ENCODE data around the gene SOX5. TPM values are rescaled to one million over a fixed set of nuclear protein-coding genes. Genes with fewer than 3 reads are reported as not detected.

The SOX5 gene
- total and polyA plus RNA-seq, 5 donors, result 1.9 to 14.3 (median 10.0) TPM

DNA sequence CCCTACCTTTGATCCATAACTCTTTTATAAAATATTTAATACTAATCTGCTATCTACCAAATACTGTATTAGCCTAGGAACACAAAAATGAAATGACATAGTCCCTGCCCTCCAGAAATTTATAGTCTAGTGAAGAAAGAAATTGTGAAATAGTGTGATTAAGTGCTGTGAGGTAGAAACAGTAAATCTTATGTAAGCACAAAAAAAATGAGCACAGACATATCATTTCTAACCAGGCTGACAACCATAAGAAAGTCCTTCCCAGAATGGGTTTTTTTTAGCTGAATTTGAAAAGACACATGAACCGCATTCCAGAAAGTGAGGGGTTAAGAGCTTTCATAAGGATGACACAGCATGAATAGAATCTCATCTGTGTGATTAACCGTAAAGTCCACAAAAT, 145.9 kb downstream of the SOX5 start:
- DNase-seq (no peak), ATAC-seq (no peak)
- Histone ChIP-seq H3K4me3 (ENCODE audit: low read length) (no peak overlapping the region), H3K9me3 (ENCODE audit: control insufficient read depth, low read length) (no peaks in the 10 kb centered on the region), H3K4me1 (ENCODE audit: control insufficient read depth, insufficient read depth, low read length) (no peaks in the 10 kb centered on the region), H3K27me3 (ENCODE audit: control insufficient read depth, insufficient read depth) (no peaks in the 10 kb centered on the region), H3K27ac (ENCODE audit: low read length) (no peak overlapping the region)
- WGBS, result 85% methylated on average over 2 of the region's 2 CpGs
- intact Hi-C loops (cut with DNase I), result no loop called here

DNA sequence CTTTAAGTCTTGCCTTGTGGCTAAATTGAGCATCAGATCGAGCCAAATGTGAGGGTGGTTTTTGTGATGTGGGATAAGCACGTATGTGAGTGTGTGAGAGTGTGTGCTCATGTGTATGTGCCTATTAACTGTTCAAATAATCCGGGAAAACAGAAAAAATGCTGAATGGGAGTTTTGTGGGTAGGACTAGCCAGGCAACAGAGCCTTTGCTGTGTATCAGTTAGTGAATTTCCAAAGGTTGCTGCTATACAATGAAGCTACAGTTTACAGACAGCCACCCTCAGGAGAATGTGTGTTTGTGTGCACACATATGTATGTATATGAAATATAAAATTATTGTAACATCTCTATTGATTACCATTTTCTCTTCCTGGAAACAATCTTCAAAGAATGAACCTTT, 154.0 kb downstream of the SOX5 start:
- H3K4me1 ChIP-seq (ENCODE audit: control insufficient read depth, insufficient read depth, low read length), result no peaks in the 10 kb centered on the region
- ATAC-seq (no peak), DNase-seq (no peak)
- no peak overlapping the region for H3K27ac ChIP-seq (ENCODE audit: low read length)
- H3K27me3 ChIP-seq (ENCODE audit: control insufficient read depth, insufficient read depth), result no peaks in the 10 kb centered on the region
- 70% methylated on average over 3 of the region's 3 CpGs for WGBS
- intact Hi-C loops (cut with DNase I), result no loop called here
- H3K4me3 ChIP-seq (ENCODE audit: low read length), result no peak overlapping the region
- no peaks in the 10 kb centered on the region for H3K9me3 ChIP-seq (ENCODE audit: control insufficient read depth, low read length)

DNA sequence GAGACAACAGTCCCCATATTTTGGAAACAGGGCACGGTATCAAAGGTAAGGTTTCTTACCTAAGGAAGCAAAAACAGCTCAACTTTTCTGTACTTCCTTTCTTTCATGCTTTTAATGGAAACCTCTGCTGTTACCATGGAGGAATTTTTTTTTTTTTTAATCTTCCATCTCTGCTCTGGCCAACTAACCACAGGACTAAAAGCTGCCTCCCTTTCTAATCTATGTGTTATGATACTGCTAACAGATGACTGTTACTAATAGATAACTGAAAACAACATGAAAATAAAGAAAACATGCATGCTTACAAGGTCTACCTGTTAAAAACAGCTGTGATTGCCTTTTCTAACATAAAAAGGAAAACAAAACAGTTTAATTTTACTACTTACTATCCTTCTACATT, 168.4 kb downstream of the SOX5 start:
- H3K4me1 ChIP-seq (ENCODE audit: control insufficient read depth, insufficient read depth, low read length), result no peaks in the 10 kb centered on the region
- WGBS, result 73% methylated on average over 1 of the region's 1 CpG
- ATAC-seq, result no peak
- no peak overlapping the region for H3K27ac ChIP-seq (ENCODE audit: low read length)
- no peak overlapping the region for H3K4me3 ChIP-seq (ENCODE audit: low read length)
- H3K9me3 ChIP-seq (ENCODE audit: control insufficient read depth, low read length), result no peaks in the 10 kb centered on the region
- no peaks in the 10 kb centered on the region for H3K27me3 ChIP-seq (ENCODE audit: control insufficient read depth, insufficient read depth)
- no peak for DNase-seq
- intact Hi-C loops (cut with DNase I), result no loop called here

DNA sequence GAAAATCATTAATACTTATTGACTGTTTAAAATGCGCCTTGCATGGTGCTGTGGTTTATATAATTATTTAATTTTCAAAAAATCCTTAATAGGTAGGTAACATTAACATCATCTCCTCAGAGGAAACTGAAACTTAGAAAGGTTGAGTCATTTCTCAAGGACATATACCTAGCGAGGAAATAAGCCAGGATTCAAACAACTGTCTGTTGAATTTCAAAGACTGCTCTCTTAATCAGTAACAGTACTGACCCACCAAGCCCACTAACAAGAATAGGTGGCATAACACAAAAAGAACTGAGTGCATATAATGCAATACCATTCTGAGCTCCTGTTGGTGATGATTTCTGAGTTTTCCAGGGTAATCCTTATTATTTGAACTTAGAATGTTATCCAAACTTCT, 174.3 kb downstream of the SOX5 start:
- H3K9me3 ChIP-seq (ENCODE audit: control insufficient read depth, low read length), result no peaks in the 10 kb centered on the region
- no peak overlapping the region for H3K4me3 ChIP-seq (ENCODE audit: low read length)
- H3K27ac ChIP-seq (ENCODE audit: low read length), result no peak overlapping the region
- DNase-seq (no peak), ATAC-seq (no peak)
- 90% methylated on average over 2 of the region's 2 CpGs for WGBS
- intact Hi-C loops (cut with DNase I), result no loop called here
- no peaks in the 10 kb centered on the region for H3K4me1 ChIP-seq (ENCODE audit: control insufficient read depth, insufficient read depth, low read length)
- H3K27me3 ChIP-seq (ENCODE audit: control insufficient read depth, insufficient read depth), result no peaks in the 10 kb centered on the region

DNA sequence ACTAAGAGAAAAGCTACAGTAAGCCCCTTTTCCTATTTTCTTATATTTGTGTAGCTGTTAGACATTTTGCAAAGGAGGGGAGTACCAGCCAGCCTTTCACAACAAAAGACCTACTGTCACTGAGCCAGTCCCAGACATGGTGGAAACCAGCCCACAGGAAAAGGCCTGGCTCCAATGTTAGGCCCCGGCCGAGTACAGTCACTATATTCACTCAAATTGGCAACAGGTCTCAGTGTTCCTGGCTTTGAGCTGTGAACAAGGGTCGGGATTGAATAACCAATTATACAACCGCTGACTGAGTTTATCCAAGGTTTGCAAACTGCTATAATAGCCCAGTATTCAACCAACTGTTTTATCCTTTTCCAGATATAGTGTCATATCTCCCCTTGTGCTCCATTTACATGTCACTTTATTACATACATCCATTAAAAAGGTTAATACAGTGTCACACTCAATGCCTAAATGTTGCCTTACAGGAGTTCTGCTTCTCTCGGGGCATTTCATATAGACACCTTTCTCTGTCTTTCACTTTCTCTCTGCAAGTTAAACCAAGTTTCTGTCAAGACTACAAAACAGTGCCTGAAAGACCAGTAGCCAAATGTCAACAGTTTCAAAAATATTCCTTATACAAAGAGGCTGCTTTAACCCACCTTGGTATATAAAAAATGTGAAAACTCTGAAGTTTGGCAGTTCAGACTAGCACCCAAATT, 178.1 kb downstream of the SOX5 start:
- H3K27ac ChIP-seq (ENCODE audit: low read length), result no peak overlapping the region
- ATAC-seq, result peak; percentile 99
- no peaks in the 10 kb centered on the region for H3K27me3 ChIP-seq (ENCODE audit: control insufficient read depth, insufficient read depth)
- H3K9me3 ChIP-seq (ENCODE audit: control insufficient read depth, low read length), result no peaks in the 10 kb centered on the region
- intact Hi-C loops (cut with DNase I), result no loop called here
- 45% methylated on average over 5 of the region's 5 CpGs for WGBS
- peak; percentile 75 to 88 (median 80) for DNase-seq
- no peak overlapping the region for H3K4me3 ChIP-seq (ENCODE audit: low read length)
- no peaks in the 10 kb centered on the region for H3K4me1 ChIP-seq (ENCODE audit: control insufficient read depth, insufficient read depth, low read length)

DNA sequence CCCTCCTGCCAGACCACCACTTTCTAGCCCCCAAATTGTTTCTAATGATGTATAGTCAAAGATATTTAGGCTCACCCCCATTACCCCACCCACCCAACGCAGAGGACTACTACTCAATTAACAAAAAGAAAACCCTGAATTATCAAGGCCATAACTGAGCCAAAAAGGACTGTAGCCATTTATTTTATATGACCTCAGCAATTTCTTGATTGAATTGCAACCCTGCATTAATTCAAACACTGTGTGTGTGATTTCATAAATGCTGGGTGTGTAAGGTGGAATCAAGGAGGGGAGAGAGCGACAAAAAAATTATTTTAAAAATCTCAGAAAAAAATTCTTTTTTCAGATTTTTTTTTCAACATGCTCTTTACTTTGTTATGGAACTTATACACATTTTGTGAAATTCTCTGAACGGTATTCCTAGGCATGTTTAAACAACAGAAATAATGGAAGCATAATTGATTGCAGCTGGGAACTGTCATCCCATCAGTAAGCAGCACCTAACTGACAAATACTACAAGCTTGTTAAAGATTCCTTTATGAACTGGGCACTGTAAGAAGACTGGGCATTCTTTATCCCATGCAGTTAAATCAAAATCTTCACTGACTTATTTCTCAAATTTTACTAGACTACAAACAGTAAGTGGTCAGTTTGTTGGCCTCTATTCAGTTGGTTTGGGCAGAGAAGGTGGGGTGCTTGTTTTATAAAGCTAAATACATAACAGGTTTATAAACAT, 179.1 kb downstream of the SOX5 start:
- Histone ChIP-seq H3K4me1 (ENCODE audit: control insufficient read depth, insufficient read depth, low read length) (no peaks in the 10 kb centered on the region), H3K9me3 (ENCODE audit: control insufficient read depth, low read length) (no peaks in the 10 kb centered on the region), H3K27me3 (ENCODE audit: control insufficient read depth, insufficient read depth) (no peaks in the 10 kb centered on the region), H3K27ac (ENCODE audit: low read length) (no peak overlapping the region), H3K4me3 (ENCODE audit: low read length) (no peak overlapping the region)
- WGBS, result 76% methylated on average over 3 of the region's 3 CpGs
- no peak for ATAC-seq
- DNase-seq, result no peak
- intact Hi-C loops (cut with DNase I), result no loop called here

DNA sequence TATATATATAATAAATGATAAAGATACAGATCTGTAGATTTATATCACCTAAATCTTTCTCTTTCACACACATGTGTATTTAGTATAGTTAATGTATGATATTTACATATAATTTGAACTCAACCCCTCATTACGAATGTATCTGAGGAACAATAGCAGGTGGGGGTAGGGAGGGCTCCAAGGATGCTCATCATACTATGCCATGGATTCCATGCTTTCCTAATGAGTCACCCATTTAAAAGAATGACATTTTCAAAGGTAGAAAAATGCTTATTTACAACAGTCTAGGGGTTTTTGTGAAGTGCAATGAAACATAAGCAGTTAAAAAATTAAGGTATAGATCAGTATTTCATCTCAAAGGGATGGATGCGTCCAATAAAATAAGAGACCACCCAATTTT, 181.6 kb downstream of the SOX5 start:
- ATAC-seq, result no peak
- Histone ChIP-seq H3K4me1 (ENCODE audit: control insufficient read depth, insufficient read depth, low read length) (no peaks in the 10 kb centered on the region), H3K9me3 (ENCODE audit: control insufficient read depth, low read length) (no peaks in the 10 kb centered on the region), H3K27ac (ENCODE audit: low read length) (no peak overlapping the region), H3K4me3 (ENCODE audit: low read length) (no peak overlapping the region), H3K27me3 (ENCODE audit: control insufficient read depth, insufficient read depth) (no peaks in the 10 kb centered on the region)
- WGBS, result 88% methylated on average over 2 of the region's 2 CpGs
- no peak for DNase-seq
- intact Hi-C loops (cut with DNase I), result no loop called here

DNA sequence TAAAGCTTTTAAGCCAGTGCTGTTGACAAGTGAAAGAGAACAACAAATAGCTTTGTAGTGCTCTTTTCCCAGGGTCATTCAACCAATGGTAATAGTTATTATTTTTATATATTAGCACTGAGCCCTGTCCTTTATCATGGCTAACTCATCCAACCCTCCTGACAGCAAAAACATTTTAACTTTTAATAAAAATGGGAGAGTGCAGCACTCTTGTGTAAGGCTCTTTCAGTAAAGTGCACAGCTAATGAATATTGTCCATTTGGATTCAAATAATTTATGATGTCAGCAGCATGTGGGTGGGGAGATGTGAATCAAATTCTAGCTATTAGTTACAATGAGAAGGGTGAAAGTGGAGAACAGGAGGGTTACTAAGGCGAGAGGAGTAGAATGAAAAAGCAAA, 185.7 kb downstream of the SOX5 start:
- 89% methylated on average over 1 of the region's 1 CpG for WGBS
- no peak for ATAC-seq

DNA sequence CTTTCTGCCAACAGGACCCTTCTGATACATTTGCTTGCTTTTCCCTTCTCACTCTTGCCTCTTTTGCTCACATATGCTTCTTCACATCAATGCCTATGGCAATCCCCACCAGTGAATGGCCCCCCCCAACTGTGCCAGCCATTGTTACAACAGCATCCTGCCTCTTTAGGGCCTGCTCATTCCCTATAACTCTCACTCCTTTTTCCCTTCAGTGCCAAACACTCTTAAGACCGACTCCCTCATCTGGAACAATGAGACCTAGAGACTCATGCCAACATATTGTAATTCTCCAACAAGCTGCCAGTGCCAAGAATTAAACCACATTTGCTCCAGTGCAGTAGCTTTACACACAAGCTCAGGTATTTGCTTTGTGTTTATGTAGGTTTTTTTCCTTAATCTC, 189.0 kb downstream of the SOX5 start:
- H3K4me1 ChIP-seq (ENCODE audit: control insufficient read depth, insufficient read depth, low read length), result peaks cover 2% of the 10 kb centered on the region
- intact Hi-C loops (cut with DNase I), result no loop called here
- WGBS, result 21% methylated on average over 1 of the region's 1 CpG
- ATAC-seq (peak in 1 of 2 donors; percentile 38), DNase-seq (no peak)
- H3K27me3 ChIP-seq (ENCODE audit: control insufficient read depth, insufficient read depth), result no peaks in the 10 kb centered on the region
- H3K4me3 ChIP-seq (ENCODE audit: low read length), result no peak overlapping the region
- no peak overlapping the region for H3K27ac ChIP-seq (ENCODE audit: low read length)
- no peaks in the 10 kb centered on the region for H3K9me3 ChIP-seq (ENCODE audit: control insufficient read depth, low read length)

More for the DNA sequence above, 185.7 kb downstream of the SOX5 start:
- intact Hi-C loops (cut with DNase I), result no loop called here
- no peaks in the 10 kb centered on the region for H3K27me3 ChIP-seq (ENCODE audit: control insufficient read depth, insufficient read depth)
- H3K4me3 ChIP-seq (ENCODE audit: low read length), result no peak overlapping the region
- no peaks in the 10 kb centered on the region for H3K9me3 ChIP-seq (ENCODE audit: control insufficient read depth, low read length)
- H3K4me1 ChIP-seq (ENCODE audit: control insufficient read depth, insufficient read depth, low read length), result no peaks in the 10 kb centered on the region
- H3K27ac ChIP-seq (ENCODE audit: low read length), result no peak overlapping the region
- no peak for DNase-seq

DNA sequence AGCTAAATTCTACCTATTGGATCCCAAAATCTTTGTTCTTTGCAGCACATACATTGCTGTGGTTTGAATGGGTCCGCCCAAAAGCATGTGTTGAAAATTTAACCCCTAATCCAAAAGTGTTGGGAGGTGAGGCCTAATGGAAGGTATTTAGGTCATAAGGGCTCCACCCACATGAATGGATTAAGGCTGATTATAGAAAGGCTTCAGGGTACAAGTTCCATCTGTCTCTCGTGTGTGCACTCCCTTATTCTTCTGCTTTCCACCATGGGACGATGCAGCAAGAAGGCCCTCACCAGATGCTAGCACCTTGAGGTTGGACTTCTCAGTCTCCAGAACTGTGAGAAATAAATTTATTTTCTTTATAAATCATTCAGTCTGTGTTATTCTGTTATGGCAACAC, 190.9 kb downstream of the SOX5 start:
- 87% methylated on average over 3 of the region's 3 CpGs for WGBS
- Histone ChIP-seq H3K9me3 (ENCODE audit: control insufficient read depth, low read length) (no peaks in the 10 kb centered on the region), H3K4me1 (ENCODE audit: control insufficient read depth, insufficient read depth, low read length) (peaks cover 2% of the 10 kb centered on the region), H3K27me3 (ENCODE audit: control insufficient read depth, insufficient read depth) (no peaks in the 10 kb centered on the region), H3K4me3 (ENCODE audit: low read length) (no peak overlapping the region), H3K27ac (ENCODE audit: low read length) (no peak overlapping the region)
- DNase-seq, result no peak
- intact Hi-C loops (cut with DNase I), result no loop called here
- ATAC-seq, result no peak

DNA sequence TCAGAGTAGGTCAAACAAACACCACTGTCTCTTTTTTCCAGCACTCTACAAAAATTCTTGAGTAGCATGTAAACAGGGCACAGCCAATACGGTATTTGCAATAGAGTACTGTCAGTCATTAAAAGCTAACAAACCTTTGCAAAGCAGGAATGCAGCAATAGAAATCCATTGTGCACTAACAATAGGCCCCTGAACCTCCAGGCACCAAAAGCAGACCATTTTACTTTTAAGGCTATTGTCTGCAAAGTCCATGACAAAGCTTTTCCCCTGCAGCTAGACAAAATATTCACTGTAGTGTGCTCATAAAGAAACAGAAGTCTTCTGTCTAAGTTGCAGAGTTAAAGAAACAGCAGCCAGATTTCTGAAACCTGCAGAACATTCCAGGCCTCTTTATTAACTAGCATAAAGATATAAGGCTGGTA, 191.9 kb downstream of the SOX5 start:
- no peaks in the 10 kb centered on the region for H3K9me3 ChIP-seq (ENCODE audit: control insufficient read depth, low read length)
- WGBS, result 27% methylated on average over 1 of the region's 1 CpG
- intact Hi-C loops (cut with DNase I), result no loop called here
- DNase-seq, result no peak
- no peak for ATAC-seq
- peaks cover 2% of the 10 kb centered on the region for H3K4me1 ChIP-seq (ENCODE audit: control insufficient read depth, insufficient read depth, low read length)
- no peak overlapping the region for H3K4me3 ChIP-seq (ENCODE audit: low read length)
- no peak overlapping the region for H3K27ac ChIP-seq (ENCODE audit: low read length)
- no peaks in the 10 kb centered on the region for H3K27me3 ChIP-seq (ENCODE audit: control insufficient read depth, insufficient read depth)

All from right cardiac atrium (tissue), 5 donors.